IMR-90 (cell line): ENCODE measurements around the gene NNAT. TPM values are rescaled to one million over a fixed set of nuclear protein-coding genes. Genes with fewer than 3 reads are reported as not detected.

Source experiments
- ATAC-seq: fragments of 200-7000 bp; cut with Tn5 transposase; 2 replicates; pipeline ENCODE4 v1.9.1; 2020; ENCODE audit warnings: low read depth, mild to moderate bottlenecking, moderate library complexity
- BruUV-seq: library from RNA; stranded (reverse); fragments of 400-500 nt; replicated peaks from 2 replicates; lab custom pipeline; 2021; lab: Mats Ljungman, UMichigan
- CTCF ChIA-PET: fragments of 300-600 bp; formaldehyde crosslinking; extraction: SDS; loops from one replicate; lab custom pipeline; 2021; ENCODE audit warnings: antibody characterized with exemption; lab: Yijun Ruan, JAX
- POLR2A ChIA-PET: fragments of 300-600 bp; sonication (Branson Sonifier 250); formaldehyde crosslinking; loops from one replicate; lab custom pipeline; 2022; ENCODE audit warnings: antibody characterized with exemption; ENCODE audit not compliant: unreplicated experiment; lab: Charles Lee
- DNase-seq: peaks from one replicate; pipeline ENCODE4 v3.0.0; 2013
- H2AFZ ChIP-seq: replicated peaks from 2 replicates; pipeline ENCODE3; 2013; ENCODE audit warnings: low read length, mild to moderate bottlenecking; ENCODE audit not compliant: poor library complexity
- H2AK5ac ChIP-seq: 2 replicates; pipeline ENCODE4 v1.6.1; 2013; ENCODE audit warnings: low read depth, low read length, inconsistent platforms
- H2AK9ac ChIP-seq: replicated peaks from 2 replicates; pipeline ENCODE3; 2013; ENCODE audit warnings: mild to moderate bottlenecking, low read depth, low read length, moderate library complexity; ENCODE audit not compliant: poor library complexity
- H2BK120ac ChIP-seq: 2 replicates; pipeline ENCODE4 v1.6.1; 2013; ENCODE audit warnings: low read depth, low read length, inconsistent platforms
- H2BK15ac ChIP-seq: 3 replicates; pipeline ENCODE4 v1.6.1; 2013; ENCODE audit warnings: low read depth, low read length, inconsistent platforms
- H2BK20ac ChIP-seq: 2 replicates; pipeline ENCODE4 v1.6.1; 2013; ENCODE audit warnings: low read depth, mild to moderate bottlenecking, inconsistent platforms, low read length, moderate library complexity
- H2BK5ac ChIP-seq: 2 replicates; pipeline ENCODE4 v1.6.1; 2013; ENCODE audit warnings: mild to moderate bottlenecking, low read depth, low read length, inconsistent platforms; ENCODE audit not compliant: poor library complexity, severe bottlenecking
- H3K14ac ChIP-seq: replicated peaks from 2 replicates; pipeline ENCODE4 v1.6.1; 2013; ENCODE audit warnings: low read depth, low read length, inconsistent platforms
- H3K18ac ChIP-seq: 2 replicates; pipeline ENCODE4 v1.6.1; 2013; ENCODE audit warnings: low read depth, low read length, control low read depth
- H3K23ac ChIP-seq: 2 replicates; pipeline ENCODE4 v1.6.1; 2013; ENCODE audit warnings: low read depth, low read length, inconsistent platforms
- H3K27ac ChIP-seq: 2 replicates; pipeline ENCODE4 v1.5.1; 2013; ENCODE audit warnings: mild to moderate bottlenecking, control low read depth, low read length; ENCODE audit not compliant: insufficient read depth
- H3K27me3 ChIP-seq: 2 replicates; pipeline ENCODE4 v1.6.1; 2013; ENCODE audit warnings: low read length; ENCODE audit not compliant: control insufficient read depth, insufficient read depth
- H3K36me3 ChIP-seq: 2 replicates; pipeline ENCODE4 v1.6.1; 2013; ENCODE audit warnings: low read length, mixed read lengths; ENCODE audit not compliant: control insufficient read depth, insufficient read depth
- H3K4ac ChIP-seq: 2 replicates; pipeline ENCODE4 v1.6.1; 2013; ENCODE audit warnings: low read depth, low read length, inconsistent platforms
- H3K4me1 ChIP-seq: 2 replicates; pipeline ENCODE4 v1.6.1; 2013; ENCODE audit warnings: low read length, mixed read lengths; ENCODE audit not compliant: control insufficient read depth, insufficient read depth
- H3K4me2 ChIP-seq: 2 replicates; pipeline ENCODE4 v1.6.1; 2013; ENCODE audit warnings: low read depth, mild to moderate bottlenecking, control low read depth, low read length, moderate library complexity
- H3K4me3 ChIP-seq: 2 replicates; pipeline ENCODE4 v1.5.1; 2013; ENCODE audit warnings: low read depth, mild to moderate bottlenecking, control low read depth, low read length, moderate library complexity; ENCODE audit not compliant: insufficient read depth
- H3K56ac ChIP-seq: 2 replicates; pipeline ENCODE4 v1.6.1; 2013; ENCODE audit warnings: low read length, inconsistent platforms; ENCODE audit not compliant: insufficient read depth; ENCODE audit errors: extremely low read depth
- H3K79me1 ChIP-seq, 2 experiments: 2 replicates each; pipeline ENCODE4 v1.6.1; 2013; ENCODE audit warnings: low read length in 2 of 2, inconsistent platforms in 1 of 2, low read depth in 1 of 2
- H3K9ac ChIP-seq: 2 replicates; pipeline ENCODE4 v1.6.1; 2013; ENCODE audit warnings: low read depth, low read length, control low read depth
- H3K9me1 ChIP-seq: 2 replicates; pipeline ENCODE4 v1.6.1; 2013; ENCODE audit warnings: low read length, inconsistent platforms; ENCODE audit not compliant: insufficient read depth
- H3K9me3 ChIP-seq: 2 replicates; pipeline ENCODE4 v1.6.1; 2013; ENCODE audit warnings: low read length; ENCODE audit not compliant: control insufficient read depth, insufficient read depth
- H4K20me1 ChIP-seq: 2 replicates; pipeline ENCODE4 v1.6.1; 2013; ENCODE audit warnings: low read length, inconsistent platforms; ENCODE audit not compliant: insufficient read depth
- H4K5ac ChIP-seq: 2 replicates; pipeline ENCODE4 v1.6.1; 2013; ENCODE audit warnings: mild to moderate bottlenecking, low read depth, low read length, control low read depth
- H4K8ac ChIP-seq, 2 experiments: 2 replicates each; pipeline ENCODE4 v1.6.1; 2013; ENCODE audit warnings: low read depth in 2 of 2, low read length in 2 of 2, control low read depth in 1 of 2, inconsistent platforms in 1 of 2
- H4K91ac ChIP-seq: 2 replicates; pipeline ENCODE4 v1.6.1; 2013; ENCODE audit warnings: low read depth, low read length, inconsistent platforms; ENCODE audit not compliant: insufficient read depth
- BHLHE40 ChIP-seq: fragments of 150-350 bp; IDR thresholded peaks from 2 replicates; pipeline ENCODE4 v1.6.1; 2016; ENCODE audit warnings: mild to moderate bottlenecking, low read depth, low read length
- CEBPB ChIP-seq: IDR thresholded peaks from 2 replicates; pipeline ENCODE4 v1.6.1; 2012; ENCODE audit warnings: low read depth, low read length, improper control_type of control experiment
- CHD1 ChIP-seq: IDR thresholded peaks from 2 replicates; pipeline ENCODE4 v1.6.1; 2012; ENCODE audit warnings: low read depth, low read length, improper control_type of control experiment
- CTCF ChIP-seq: conservative IDR thresholded peaks from 2 replicates; pipeline ENCODE4 v1.5.1; 2012; ENCODE audit warnings: mild to moderate bottlenecking, low read depth, low read length, improper control_type of control experiment
- FOS ChIP-seq: fragments of 150-350 bp; IDR thresholded peaks from 2 replicates; pipeline ENCODE4 v1.6.1; 2016; ENCODE audit warnings: low read depth, low read length
- MAFK ChIP-seq: IDR thresholded peaks from 2 replicates; pipeline ENCODE4 v1.6.1; 2012; ENCODE audit warnings: low read depth, low read length, improper control_type of control experiment
- MAZ ChIP-seq: IDR thresholded peaks from 2 replicates; pipeline ENCODE4 v1.6.1; 2012; ENCODE audit warnings: low read depth, mild to moderate bottlenecking, low read length, improper control_type of control experiment, moderate library complexity, borderline replicate concordance
- MXI1 ChIP-seq: IDR thresholded peaks from 2 replicates; pipeline ENCODE4 v1.6.1; 2012; ENCODE audit warnings: low read depth, mild to moderate bottlenecking, low read length, moderate library complexity, borderline replicate concordance
- NFE2L2 ChIP-seq: fragments of 150-350 bp; IDR thresholded peaks from 2 replicates; pipeline ENCODE4 v1.6.1; 2016; ENCODE audit warnings: low read depth, mild to moderate bottlenecking, low read length
- RAD21 ChIP-seq: IDR thresholded peaks from 2 replicates; pipeline ENCODE4 v1.6.1; 2012; ENCODE audit warnings: low read length, improper control_type of control experiment
- SMC3 ChIP-seq: fragments of 150-350 bp; IDR thresholded peaks from 2 replicates; pipeline ENCODE4 v1.6.1; 2016; ENCODE audit warnings: low read depth, mild to moderate bottlenecking, antibody characterized with exemption, low read length, moderate library complexity
- USF2 ChIP-seq: fragments of 150-350 bp; IDR thresholded peaks from 2 replicates; pipeline ENCODE4 v1.6.1; 2017; ENCODE audit warnings: mild to moderate bottlenecking, antibody characterized with exemption, low read length, low read depth
- WGBS, 2 experiments: methylation state at CpG; one replicate each; pipeline versions ENCODE4 v1.1.5 to v1.1.7; 2013; ENCODE audit warnings: missing lambda C conversion rate in 2 of 2; ENCODE audit not compliant: insufficient read length in 1 of 2; ENCODE audit errors: extremely low coverage in 2 of 2; 5-methylcytosine and 5-hydroxymethylcytosine counted together
- dilution Hi-C: fragments of 300-500 bp; cut with HindIII; formaldehyde crosslinking; loops from one replicate; pipeline ENCODE4 v1.14.3; 2018; ENCODE audit warnings: low sequenced_read_pairs; ENCODE audit not compliant: unreplicated experiment
- in situ Hi-C: fragments of 300-500 bp; cut with MboI; formaldehyde crosslinking; loops from 3 replicates; pipeline ENCODE4 v1.14.3; 2019; ENCODE audit warnings: low sequenced_read_pairs, inconsistent platforms, mixed read lengths
- intact Hi-C: fragments of 100-400 bp; cut with micrococcal nuclease; formaldehyde crosslinking; loops from 2 replicates; pipeline ENCODE4 v1.10.0; 2022
- polyA plus RNA-seq, 3 experiments: library from polyadenylated mRNA; depleted of rRNA; stranded (reverse); fragments of >200 nt; gene quantifications; 2 replicates each; pipeline ENCODE4 v1.2.3, GENCODE V29; 2012; ENCODE audit warnings: low replicate concordance in 1 of 3
- total RNA-seq: library from RNA; depleted of rRNA; stranded (reverse); fragments of >200 nt; gene quantifications from 2 replicates; pipeline ENCODE4 v1.2.3, GENCODE V29; 2012

NNAT gene
- total and polyA plus RNA-seq, 2 of the 4 experiments (the other 2 are of a cell fraction), result 2.0 to 6.5 TPM

GRCh38 chr20:37540001-37540400 lies 19.0 kb downstream of the NNAT start:
- ATAC-seq (no peak), DNase-seq (no peak)
- H2BK15ac ChIP-seq, result no peak overlapping the region
- no peak overlapping the region for H2BK120ac ChIP-seq
- H2BK20ac ChIP-seq, result no peak overlapping the region
- H2AK5ac ChIP-seq, result no peak overlapping the region
- in situ Hi-C loops, result no loop called here
- H4K20me1 ChIP-seq, result no peaks in the 10 kb centered on the region
- no peak overlapping the region for H3K4me3 ChIP-seq
- H4K5ac ChIP-seq, result no peak overlapping the region
- no peak for TF ChIP-seq USF2
- no peak for TF ChIP-seq RAD21
- no peak for TF ChIP-seq SMC3
- TF ChIP-seq NFE2L2, result no peak
- no peak for TF ChIP-seq MAZ
- no peak for TF ChIP-seq FOS
- no peak for TF ChIP-seq CEBPB
- TF ChIP-seq MXI1, result no peak
- no peak for TF ChIP-seq MAFK
- TF ChIP-seq CTCF, result no peak
- no peak for TF ChIP-seq BHLHE40
- no peak for TF ChIP-seq CHD1
- no peaks in the 10 kb centered on the region for H3K9me1 ChIP-seq
- H3K4ac ChIP-seq, result no peak overlapping the region
- BruUV-seq, result no TSS peak
- H3K23ac ChIP-seq, result no peak overlapping the region
- H3K36me3 ChIP-seq, result no peaks in the 10 kb centered on the region
- CTCF ChIA-PET, result no interaction called here
- H4K91ac ChIP-seq, result no peak overlapping the region
- no peaks in the 10 kb centered on the region for H3K79me1 ChIP-seq
- H2BK5ac ChIP-seq, result no peak overlapping the region
- WGBS, 2 experiments, result no CpG with 5 or more reads among the region's 5 CpGs
- H3K56ac ChIP-seq, result no peak overlapping the region
- H3K27ac ChIP-seq, result no peak overlapping the region
- H3K4me1 ChIP-seq, result no peaks in the 10 kb centered on the region
- no peak overlapping the region for H3K18ac ChIP-seq
- no peak overlapping the region for H3K14ac ChIP-seq
- intact Hi-C loops, result no loop called here
- no peak overlapping the region for H2AK9ac ChIP-seq
- no peak overlapping the region for H3K9ac ChIP-seq
- dilution Hi-C loops, result no loop called here
- no peak overlapping the region for H3K4me2 ChIP-seq
- H3K27me3 ChIP-seq, result peaks cover 14% of the 10 kb centered on the region
- POLR2A ChIA-PET, result no interaction called here
- H4K8ac ChIP-seq, result no peak overlapping the region
- H3K9me3 ChIP-seq, result no peaks in the 10 kb centered on the region
- no peak overlapping the region for H2AFZ ChIP-seq
